Stimulated activated CD8-positive, alpha-beta memory T cell treated with anti-CD3 and anti-CD28 coated beads, Interleukin-7, amount 100 ng/mL, for 48 hours (primary cell): ENCODE results near the gene SPATC1L.
"Not testable (repeated sequence)": the region's sequence is repeated elsewhere in the genome, so short reads cannot be mapped to it uniquely, and the experiment has no call there.

Experiments used
- DNase-seq, 2 donors: peaks; one replicate each; pipeline ENCODE4 v3.0.0-alpha.2; 2020; ENCODE audit warnings: low read depth in 1 of 2; ENCODE audit errors: extremely low read depth in 1 of 2

SPATC1L gene

DNA sequence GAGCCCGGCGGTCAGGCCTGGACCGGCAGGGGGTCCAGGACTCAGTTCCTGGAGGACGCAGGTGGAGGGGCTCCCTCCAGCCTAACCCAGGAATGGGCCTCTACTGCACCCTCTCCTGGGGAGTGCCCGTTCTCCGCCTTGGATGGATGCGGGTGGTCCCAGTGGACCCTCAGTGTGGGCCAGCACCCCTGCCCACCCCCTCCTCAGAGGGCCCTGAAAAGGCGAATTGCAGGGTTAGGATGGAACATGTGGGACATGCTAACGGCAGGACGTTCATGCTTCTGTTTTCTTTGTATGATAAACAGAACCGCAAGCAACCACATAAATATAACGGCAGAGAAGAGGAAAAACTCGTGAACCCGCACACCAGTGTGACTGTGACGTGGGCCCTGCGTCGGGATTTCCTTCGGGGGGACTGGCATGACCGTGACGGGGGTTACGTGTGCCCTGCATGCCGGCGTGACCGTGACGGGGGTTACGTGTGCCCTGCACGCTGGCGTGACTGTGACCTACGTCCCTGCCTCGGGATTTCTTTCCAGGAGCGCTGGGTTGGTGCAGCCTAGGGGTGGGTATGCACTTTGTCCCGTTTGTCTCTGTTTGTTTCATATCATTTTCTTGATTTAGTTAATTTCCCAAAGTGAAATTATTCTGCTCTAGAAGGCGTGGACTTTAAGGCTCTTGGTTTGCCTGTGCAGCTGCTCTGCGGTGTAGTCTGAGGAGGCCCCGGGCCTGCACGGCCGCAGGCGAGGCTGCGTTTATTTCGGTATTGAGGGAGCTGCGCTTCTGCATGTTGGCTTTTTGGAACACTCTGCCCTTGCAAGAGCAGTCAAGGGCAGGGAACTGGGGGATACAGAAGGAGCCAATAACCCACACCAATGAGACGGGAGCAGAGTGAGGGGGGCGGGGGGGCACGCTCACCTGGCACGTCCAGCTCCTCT, 32.0 kb downstream of the SPATC1L start:
- no peak for DNase-seq

DNA sequence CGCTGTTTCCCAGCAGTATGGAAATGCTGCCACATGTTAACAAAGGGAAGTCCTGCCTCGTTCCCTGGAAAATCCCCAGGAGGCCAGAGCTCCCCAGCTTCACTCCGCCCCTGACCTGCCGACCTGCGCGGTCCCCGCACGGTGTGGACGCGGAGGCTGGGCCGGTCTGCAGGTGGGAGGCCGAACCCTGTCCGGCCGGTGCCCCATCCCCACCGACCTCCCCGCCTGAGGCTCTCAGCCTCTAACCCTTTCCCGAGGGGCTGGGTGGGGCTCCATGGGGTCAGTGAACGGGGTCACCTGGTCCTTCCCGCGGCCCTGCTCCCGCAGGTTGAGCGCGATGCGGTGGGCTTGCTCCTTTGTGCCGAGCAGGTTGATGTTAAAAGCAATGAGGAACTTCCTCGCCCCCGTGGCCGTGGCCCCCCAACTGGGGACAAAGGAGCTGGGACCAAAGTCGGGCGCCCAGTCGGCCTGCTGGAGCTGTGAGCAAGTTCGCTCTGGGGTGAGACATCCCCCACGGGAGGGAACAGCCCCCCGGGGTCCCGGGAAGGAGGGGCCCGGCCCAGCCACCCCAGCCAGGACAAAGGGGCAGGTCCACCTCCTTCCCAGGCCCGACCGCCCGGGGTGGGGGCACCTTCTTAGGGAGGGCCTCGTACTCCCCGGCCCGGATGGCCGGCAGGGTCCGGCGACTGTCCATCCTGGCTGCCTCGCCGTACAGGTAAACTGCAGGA, 32.8 kb downstream of the SPATC1L start:
- DNase-seq, result no peak

DNA sequence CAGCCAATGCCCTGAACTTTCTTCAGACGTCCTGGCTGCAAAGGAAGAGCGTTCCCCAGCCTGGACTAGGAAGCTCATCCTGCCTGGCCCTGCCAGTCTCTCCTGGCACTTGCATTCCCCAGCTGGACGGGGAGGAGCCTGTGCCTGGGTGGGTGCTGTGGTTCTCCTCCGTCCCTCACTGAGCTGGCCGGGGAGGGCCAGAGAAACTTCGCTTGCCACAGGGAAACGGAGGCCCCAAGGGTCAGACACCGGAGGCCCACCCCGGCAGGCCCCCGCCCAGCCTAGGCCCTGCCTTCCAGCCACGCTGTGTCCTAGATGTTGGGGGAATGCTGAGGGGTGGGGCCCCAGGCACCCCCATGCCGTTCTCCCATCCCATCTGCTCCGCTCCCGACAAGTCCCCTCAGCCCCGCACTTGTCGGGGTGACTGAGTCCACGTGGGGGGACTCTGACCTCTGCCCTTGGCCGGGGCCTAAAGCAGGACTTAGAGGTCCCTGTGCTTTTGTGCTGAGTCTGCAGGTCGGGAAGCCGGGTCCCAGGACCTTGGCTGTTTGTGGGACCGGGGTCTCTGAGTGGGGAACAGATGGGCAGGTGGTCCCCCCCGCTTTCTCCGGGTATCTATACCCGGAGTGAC, 33.7 kb downstream of the SPATC1L start:
- DNase-seq, result no peak

DNA sequence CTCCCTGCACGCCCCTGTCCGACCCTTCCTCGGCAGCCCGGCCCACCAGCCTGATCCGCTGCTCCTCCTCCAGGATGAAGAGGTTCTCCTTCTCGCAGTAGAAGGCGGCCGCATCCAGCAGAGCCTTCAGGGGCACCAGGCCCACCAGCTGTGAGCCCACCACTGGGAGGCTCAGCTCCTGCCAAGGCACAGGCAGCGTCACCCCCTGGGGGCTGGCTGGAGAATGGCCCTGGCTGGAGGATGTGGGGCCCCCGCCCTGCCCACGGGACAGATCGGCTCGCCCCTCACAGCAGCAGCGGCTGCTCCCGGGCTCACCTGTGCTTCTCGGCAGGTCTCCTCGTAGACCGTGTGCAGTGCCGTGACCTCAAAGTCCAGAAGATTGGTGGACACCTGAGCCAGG, 34.2 kb downstream of the SPATC1L start:
- DNase-seq, result no peak

DNA sequence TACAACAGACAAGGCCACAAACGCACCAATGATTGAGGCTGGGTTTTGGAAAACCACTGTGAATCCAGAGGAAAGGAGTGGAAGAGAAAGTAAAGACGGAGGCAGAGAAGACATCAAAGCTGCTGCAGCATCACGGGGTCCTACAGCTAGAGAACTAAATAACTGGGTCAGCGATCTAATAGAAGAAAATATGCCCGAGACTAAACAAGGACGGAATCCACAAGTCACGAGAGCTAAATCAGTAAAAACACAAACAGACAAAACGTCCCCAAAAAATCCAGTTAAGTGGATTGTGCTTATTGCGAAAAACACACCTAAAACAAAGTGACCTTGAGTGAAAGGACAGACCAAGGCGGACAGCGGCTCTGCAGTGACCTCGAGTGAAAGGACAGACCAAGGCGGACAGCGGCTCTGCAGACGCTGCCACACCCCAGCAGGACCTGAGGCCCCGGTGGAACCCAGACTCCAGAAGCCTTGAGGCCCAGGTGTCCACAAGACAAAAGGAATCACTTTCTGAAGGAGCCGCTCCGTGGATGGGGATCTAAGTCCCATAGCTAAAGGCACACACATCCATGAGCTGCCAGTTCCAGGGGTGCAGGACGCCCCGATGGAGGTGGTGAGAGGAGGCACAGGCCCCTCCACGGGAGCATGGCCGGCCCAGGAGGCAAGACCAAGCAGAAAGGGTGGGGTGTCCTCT, 34.9 kb downstream of the SPATC1L start:
- no peak for DNase-seq

DNA sequence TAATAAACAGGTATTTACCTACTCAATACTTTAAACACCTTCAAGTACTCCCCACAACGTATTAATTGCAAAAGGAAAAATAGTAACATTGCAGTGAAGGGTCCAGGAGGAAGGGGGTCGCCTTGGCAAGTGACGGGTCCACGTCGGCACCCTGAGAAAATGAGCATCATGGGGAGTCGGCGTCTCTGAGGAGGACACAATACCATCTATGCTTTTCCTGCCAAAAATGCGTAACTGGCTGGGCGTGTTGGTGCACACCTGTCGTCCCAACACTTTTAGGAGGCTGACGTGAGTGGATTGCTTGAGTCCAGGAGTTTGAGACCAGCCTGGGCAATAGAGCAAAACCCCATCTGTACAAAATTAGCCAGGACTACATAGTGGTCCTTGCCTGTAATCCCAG, 36.2 kb downstream of the SPATC1L start:
- no peak for DNase-seq

DNA sequence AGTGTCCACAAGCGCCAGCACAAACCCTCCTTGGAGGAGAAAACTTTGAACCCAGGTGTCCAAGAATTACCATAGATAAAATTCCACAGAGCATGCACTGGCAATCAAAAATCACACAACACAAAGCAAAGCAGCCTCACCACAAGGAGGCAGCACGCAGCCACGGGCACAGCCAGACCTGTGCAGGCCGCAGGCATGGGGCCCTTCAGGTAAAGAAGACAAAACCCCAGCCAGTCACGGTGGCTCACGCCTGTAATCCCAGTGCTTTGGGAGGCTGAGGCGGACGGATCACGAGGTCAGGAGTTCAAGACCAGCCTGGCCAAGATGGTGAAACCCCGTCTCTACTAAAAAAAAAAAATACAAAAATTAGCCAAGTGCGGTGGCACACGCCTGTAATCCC, 36.8 kb downstream of the SPATC1L start:
- peak; percentile 25 to 40 for DNase-seq

DNA sequence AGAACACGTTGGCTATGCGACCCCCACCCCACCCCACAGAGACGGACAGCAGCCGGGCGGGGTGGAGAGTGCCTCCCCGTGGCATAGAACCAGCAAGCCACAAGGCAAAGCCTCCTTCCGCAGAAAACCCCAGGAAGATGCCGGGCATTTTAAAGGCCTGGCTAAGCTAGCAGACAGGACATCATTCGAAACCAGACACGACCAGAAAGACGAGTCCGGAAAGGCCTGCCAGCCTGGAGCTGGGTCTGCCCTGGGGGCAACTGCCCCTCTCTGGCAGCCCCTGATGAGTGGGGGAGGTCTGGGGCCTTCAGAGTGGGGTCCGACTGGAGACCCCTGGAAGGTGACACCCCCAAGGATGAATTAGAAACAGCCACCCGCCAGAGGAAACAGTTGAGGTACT, 37.4 kb downstream of the SPATC1L start:
- no peak for DNase-seq

DNA sequence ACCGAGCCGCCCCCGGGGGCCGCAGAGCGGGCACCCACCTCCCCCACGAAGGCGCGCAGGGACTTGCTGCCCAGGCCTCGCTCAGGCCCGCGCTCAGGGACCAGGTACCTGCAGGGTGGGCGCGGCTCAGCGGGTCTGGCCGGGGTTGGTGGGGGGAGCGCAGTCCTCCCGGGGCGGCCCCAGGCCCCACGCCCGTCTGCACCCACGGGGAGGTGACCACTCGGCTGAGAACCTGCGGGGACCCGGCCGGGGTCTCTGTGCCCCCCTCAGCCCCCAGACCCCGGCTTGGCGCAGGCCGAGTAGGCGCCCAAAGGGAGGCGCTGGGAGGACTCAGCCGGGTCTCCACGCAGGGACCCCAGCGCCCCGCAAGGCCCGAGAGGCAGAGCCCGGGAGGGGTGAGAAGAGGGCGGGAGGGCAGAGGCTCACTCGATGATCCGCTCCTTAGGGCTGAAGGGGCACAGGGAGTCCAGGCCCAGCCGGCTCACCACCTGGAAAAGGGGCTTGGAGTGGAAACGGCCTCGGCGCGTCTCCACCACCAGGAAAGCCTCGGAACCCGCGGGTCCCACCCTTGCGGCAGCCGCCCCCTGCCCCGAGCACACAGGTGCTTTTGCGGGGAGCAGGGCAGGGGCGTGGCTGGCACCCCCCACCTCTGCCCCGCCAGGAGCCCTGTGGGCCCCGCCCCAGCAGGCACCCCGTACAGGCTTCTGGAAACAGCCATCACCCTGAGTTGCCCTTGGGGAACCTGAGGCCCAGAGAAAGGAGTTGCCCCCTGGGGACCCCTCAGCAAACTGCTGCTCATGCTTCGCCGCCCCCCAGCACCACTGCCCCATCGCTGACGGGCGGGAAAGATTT, 38.2 kb downstream of the SPATC1L start:
- no peak for DNase-seq

DNA sequence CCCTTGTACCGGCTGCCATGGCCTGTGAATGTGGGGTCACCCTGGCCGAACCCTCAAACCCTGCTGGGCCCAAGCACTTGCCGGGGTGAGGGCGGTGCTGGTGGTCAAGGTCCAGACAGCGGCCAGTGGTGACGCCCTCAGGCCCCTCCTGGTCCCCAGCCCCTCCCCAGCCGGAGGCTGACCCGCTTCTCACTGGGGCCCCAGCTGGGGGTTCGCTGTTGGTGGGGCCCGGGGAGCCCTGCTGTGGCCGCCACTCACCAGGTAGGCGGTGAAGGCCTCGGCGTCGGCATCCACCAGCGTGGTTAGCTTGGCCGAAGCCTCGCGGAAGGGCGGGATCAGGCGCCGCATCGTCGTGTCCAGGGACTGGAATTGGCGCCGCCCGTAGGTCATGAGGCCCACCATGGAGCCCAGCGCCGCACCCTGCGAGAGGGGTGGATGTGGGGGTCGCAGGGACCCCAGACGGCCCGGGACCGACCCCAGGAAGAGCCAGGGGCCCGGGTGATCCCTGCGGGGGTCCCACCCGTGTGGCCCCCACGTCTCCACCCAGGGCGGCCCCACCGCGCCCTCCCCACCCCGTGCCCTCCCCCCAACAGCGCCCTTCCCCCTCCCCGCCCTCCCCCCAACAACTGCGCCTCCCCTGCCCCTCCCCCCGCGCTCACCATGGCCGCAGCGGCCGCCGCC, 39.0 kb downstream of the SPATC1L start:
- DNase-seq, result no peak

DNA sequence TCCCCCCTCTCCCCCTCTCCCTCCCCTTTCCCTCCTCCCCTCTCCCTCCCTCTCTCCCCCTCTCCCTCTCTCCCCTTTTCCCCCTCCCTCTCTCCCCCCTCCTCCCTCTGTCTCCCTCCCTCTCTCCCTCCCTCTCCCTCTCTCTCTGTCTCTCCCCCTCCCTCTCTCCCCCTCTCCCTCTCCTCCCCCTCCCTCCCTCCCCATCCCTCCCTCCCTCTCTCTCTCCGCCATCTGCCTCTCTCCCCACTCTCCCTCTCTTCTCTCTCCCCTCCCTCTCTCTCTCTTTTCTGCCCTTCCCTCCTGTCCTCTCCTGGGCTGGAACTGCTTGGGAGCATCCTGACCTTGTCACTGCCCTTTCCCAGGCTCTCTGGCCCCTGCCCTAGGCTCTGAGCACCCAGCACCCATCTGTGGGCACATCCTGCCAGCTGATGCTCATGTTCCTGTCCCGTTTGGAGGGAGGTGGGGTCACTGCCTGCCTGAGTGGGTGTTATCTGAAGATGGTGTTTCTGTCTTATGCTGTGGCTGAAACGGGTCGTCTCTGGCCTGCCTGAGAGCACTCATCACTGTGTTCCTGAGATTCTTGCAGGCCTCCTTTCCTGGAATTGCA, 39.7 kb downstream of the SPATC1L start:
- peak in 1 of 2 donors; percentile 11 for DNase-seq

DNA sequence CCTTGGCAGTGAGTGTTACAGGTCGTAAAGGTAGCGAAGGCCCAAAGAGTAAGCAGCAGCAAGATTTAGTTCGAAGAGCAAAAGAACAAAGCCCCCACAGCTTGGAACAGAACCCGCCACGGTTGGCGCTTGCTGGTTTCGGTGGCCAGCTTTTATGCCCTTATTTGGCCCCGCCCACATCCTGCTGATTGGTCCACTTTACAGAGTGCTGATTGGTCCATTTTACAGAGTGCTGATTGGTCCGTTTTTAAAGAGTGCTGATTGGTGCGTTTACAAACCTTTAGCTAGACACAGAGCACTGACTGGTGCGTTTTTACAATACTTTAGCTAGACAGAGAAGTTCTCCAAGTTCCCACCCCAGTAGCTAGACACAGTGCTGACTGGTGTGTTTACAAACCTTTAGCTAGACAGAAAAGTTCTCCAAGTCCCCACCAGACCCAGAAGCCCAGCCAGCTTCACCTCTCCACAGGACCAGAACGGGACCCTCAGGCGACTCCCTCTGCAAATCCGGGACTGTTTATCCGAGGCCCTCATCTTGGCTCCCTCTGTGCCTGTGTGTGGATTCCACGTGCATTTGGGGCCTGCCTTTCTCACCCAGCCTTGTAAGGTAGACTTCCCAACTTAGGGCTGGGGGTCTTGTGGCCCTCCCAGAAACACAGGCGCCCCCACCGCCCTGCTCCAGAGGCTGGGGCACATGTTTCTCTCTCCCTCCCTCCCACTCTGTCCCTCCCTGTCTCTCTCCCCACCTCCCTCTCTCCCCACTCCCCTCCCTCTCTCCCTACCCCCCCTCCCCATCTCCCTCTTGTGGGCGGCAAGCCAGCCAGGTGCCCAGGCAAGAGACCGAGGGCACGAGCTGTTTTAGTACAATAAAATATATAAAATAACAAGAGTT, 41.4 kb downstream of the SPATC1L start:
- no peak for DNase-seq

DNA sequence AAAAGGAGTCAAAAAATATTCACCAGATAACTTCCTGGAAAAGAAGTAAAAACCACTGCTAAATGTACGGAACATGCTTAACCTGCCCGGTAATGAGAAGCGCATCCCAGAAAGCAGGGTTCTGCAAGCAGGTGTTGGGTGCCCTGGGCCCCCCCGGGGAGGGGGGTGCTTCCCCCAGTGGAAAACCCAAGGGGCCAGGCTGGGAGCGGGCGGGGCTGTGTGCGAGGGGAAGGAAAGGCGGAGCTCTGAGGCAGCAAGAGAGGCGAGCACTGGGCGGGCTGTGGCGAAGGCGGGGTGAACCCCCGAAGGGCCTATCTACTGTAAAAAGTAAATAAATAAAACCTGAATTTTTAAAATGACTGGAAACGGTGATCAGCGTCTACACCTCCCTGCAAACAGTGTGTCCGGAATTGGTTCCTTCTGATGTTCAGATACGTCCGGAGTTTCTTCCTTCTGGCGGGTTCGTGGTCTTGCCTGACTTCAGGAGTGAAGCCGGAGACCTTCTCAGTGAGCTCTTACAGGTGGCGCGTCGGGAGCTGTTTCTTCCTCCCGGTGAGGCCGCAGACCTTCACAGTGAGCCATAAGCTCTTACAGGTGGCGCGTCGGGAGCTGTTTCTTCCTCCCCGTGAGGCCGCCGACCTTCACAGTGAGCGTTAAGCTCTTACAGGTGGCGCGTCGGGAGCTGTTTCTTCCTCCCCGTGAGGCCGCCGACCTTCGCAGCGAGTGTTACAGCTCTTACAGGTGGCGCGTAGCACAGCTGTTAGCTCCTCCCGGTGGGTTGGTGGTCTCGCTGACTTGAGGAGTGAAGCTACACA, 42.3 kb downstream of the SPATC1L start:
- no peak for DNase-seq

DNA sequence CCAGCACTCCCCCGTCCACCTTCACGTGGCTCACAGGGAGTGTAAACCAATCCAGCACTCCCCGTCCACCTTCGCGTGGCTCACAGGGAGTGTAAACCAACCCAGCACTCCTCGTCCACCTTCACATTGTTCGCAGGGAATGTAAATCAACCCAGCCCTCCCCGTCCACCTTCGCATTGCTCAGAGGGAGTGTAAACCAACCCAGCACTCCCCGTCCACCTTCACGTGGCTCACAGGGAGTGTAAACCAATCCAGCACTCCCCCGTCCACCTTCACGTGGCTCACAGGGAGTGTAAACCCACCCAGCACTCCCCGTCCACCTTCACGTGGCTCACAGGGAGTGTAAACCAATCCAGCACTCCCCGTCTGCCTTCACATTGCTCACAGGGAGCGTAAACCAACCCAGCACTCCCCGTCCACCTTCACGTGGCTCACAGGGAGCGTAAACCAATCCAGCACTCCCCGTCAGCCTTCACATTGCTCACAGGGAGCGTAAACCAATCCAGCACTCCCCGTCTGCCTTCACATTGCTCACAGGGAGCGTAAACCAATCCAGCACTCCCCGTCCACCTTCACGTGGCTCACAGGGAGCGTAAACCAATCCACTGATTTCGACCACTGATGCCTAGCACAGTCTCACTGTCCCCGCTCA, 43.8 kb downstream of the SPATC1L start:
- not testable (repeated sequence) for DNase-seq

DNA sequence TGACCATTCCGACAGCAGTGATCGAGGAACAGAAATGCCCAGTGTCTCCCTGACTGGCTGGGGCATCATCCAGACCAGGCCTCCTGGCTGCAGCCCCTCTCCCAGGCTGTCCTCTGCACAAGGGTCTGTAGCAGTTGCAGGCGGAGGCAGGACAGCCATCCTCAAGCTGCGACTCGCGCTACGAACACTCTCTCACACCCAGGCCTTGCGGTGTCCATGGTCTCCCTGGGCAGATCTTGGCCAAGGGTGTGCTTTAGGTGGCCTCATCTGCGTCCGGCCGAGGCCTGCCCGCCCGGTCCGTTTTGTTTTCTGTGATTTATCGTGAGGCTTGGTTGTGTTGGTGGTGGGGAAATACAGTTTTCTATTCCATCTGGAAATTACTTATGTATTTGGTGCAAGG, 44.6 kb downstream of the SPATC1L start:
- no peak for DNase-seq

DNA sequence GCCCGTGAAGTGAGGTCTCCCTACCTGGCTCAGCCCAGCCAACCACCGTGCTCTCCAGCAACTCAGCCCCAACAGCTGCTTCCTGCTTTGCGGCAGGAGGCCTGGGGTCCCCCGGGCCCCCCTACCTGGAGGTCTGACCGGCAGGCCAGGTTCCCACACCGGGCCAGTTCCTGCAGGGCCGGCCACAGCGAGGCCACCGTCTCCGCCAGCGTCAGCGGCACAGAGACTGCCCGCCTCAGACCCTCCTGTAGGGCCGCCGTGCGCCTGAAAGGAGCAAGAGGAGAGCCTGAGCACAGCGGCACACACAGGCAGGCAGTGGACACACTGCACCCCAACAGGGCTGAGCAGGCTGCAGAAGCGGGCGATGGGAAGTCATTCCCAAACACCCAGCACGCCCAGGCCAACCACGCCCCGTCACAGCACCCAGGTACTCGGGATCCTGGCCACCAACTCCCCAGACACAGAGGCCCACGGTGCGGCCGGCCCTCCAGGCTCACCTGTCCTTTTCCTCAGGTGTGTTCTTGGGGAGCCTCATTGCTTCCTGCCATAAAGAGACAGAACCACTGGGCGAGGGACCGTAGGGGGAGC, 45.8 kb downstream of the SPATC1L start:
- no peak for DNase-seq
